Panc1 (cell line): ENCODE results near the gene ATP6V1C2. TPM values are rescaled to one million over a fixed set of nuclear protein-coding genes. Genes with fewer than 3 reads are reported as not detected.

Experiments used
- ATAC-seq: fragments of 200-7000 bp; cut with Tn5 transposase; 2 replicates; pipeline ENCODE4 v1.9.1; 2020; ENCODE audit warnings: mild to moderate bottlenecking, moderate library complexity
- BruUV-seq: library from RNA; stranded (reverse); fragments of 400-500 nt; replicated peaks from 2 replicates; lab custom pipeline; 2021; lab: Mats Ljungman, UMichigan
- CTCF ChIA-PET: fragments of 300-600 bp; sonication (Branson Sonifier 250); formaldehyde crosslinking; loops from one replicate; lab custom pipeline; 2022; ENCODE audit warnings: antibody characterized with exemption; lab: Charles Lee
- POLR2A ChIA-PET: fragments of 300-600 bp; sonication (Branson Sonifier 250); formaldehyde crosslinking; loops from one replicate; lab custom pipeline; 2022; ENCODE audit warnings: antibody characterized with exemption; lab: Charles Lee
- DNase-seq: peaks from one replicate; pipeline ENCODE4 v3.0.0-alpha.2; 2010; ENCODE audit warnings: low read depth, low spot score
- H3K27ac ChIP-seq: 2 replicates; pipeline ENCODE4 v1.5.1; 2011; ENCODE audit warnings: mild to moderate bottlenecking, low read length, inconsistent platforms
- H3K27me3 ChIP-seq: fragments of 200-500 bp; sonication (Bioruptor generic); 2 replicates; pipeline ENCODE4 v1.6.0; 2014; ENCODE audit warnings: low read length, inconsistent platforms; ENCODE audit not compliant: control insufficient read depth, insufficient read depth
- H3K36me3 ChIP-seq: fragments of 200-500 bp; sonication (Bioruptor generic); 2 replicates; pipeline ENCODE4 v1.5.1; 2014; ENCODE audit warnings: inconsistent platforms, mild to moderate bottlenecking, low read length, moderate library complexity; ENCODE audit not compliant: control insufficient read depth, insufficient read depth
- H3K4me1 ChIP-seq: 2 replicates; pipeline ENCODE4 v1.5.1; 2011; ENCODE audit warnings: inconsistent platforms, mild to moderate bottlenecking, low read length, moderate library complexity; ENCODE audit not compliant: control insufficient read depth, insufficient read depth
- H3K4me3 ChIP-seq, 2 experiments: 2 replicates each; pipeline ENCODE4 v1.5.1; 2011 to 2012; ENCODE audit warnings: low read depth in 2 of 2, low read length in 2 of 2, mild to moderate bottlenecking in 2 of 2, inconsistent platforms in 1 of 2, moderate library complexity in 1 of 2
- H3K9me3 ChIP-seq: fragments of 200-500 bp; sonication (Bioruptor generic); 2 replicates; pipeline ENCODE4 v1.5.1; 2014; ENCODE audit warnings: low read depth, mild to moderate bottlenecking, inconsistent platforms, low read length, moderate library complexity; ENCODE audit not compliant: control insufficient read depth, insufficient read depth
- CTCF ChIP-seq: fragments of 450-650 bp; IDR thresholded peaks from 2 replicates; pipeline ENCODE4 v1.5.1; 2017; ENCODE audit warnings: mild to moderate bottlenecking
- POLR2AphosphoS5 ChIP-seq: IDR thresholded peaks from 2 replicates; pipeline ENCODE4 v1.6.1; 2012; ENCODE audit warnings: mild to moderate bottlenecking, low read depth, low read length, moderate library complexity
- SIN3A ChIP-seq: IDR thresholded peaks from 2 replicates; pipeline ENCODE4 v1.6.1; 2012; ENCODE audit warnings: low read depth, mild to moderate bottlenecking, low read length, moderate library complexity, borderline replicate concordance; ENCODE audit not compliant: insufficient read depth
- TCF7L2 ChIP-seq: IDR thresholded peaks from 2 replicates; pipeline ENCODE4 v1.6.1; 2011; ENCODE audit warnings: mild to moderate bottlenecking, low read depth, low read length, inconsistent platforms
- in situ Hi-C: cut with HindIII; loops from 2 replicates; pipeline ENCODE4 v1.10.0; 2016; ENCODE audit warnings: low sequenced_read_pairs, low pct_unique_long_range_greater_than_20kb
- intact Hi-C: fragments of 100-400 bp; cut with micrococcal nuclease; formaldehyde crosslinking; loops from one replicate; pipeline ENCODE4 v1.10.0; 2022; ENCODE audit not compliant: unreplicated experiment
- total RNA-seq: library from RNA; stranded (reverse); gene quantifications from one replicate; pipeline ENCODE4 v1.2.1, GENCODE V29; 2021; ENCODE audit not compliant: unreplicated experiment
- TF ChIP-seq, protein P1 (sequence below), 2 experiments: IDR thresholded peaks; 2 replicates each; pipeline ENCODE4 v1.6.1; 2011 to 2012; ENCODE audit warnings: low read depth in 2 of 2, control low read depth in 1 of 2, low read length in 1 of 2, mild to moderate bottlenecking in 1 of 2, moderate library complexity in 1 of 2; ENCODE audit not compliant: insufficient read depth in 1 of 2

The ATP6V1C2 gene
- total RNA-seq, 1 experiment from 2014 or later: 0.54 TPM

- no peak for DNase-seq
- no peaks in the 10 kb centered on the region for H3K36me3 ChIP-seq
- H3K9me3 ChIP-seq: no peaks in the 10 kb centered on the region
- ATAC-seq: no peak
- H3K27ac ChIP-seq: no peak overlapping the region
- no peaks in the 10 kb centered on the region for H3K27me3 ChIP-seq
- TF ChIP-seq SIN3A (no peak), CTCF (no peak), POLR2AphosphoS5 (no peak), TCF7L2 (no peak)
- TF ChIP-seq, protein P1, sequence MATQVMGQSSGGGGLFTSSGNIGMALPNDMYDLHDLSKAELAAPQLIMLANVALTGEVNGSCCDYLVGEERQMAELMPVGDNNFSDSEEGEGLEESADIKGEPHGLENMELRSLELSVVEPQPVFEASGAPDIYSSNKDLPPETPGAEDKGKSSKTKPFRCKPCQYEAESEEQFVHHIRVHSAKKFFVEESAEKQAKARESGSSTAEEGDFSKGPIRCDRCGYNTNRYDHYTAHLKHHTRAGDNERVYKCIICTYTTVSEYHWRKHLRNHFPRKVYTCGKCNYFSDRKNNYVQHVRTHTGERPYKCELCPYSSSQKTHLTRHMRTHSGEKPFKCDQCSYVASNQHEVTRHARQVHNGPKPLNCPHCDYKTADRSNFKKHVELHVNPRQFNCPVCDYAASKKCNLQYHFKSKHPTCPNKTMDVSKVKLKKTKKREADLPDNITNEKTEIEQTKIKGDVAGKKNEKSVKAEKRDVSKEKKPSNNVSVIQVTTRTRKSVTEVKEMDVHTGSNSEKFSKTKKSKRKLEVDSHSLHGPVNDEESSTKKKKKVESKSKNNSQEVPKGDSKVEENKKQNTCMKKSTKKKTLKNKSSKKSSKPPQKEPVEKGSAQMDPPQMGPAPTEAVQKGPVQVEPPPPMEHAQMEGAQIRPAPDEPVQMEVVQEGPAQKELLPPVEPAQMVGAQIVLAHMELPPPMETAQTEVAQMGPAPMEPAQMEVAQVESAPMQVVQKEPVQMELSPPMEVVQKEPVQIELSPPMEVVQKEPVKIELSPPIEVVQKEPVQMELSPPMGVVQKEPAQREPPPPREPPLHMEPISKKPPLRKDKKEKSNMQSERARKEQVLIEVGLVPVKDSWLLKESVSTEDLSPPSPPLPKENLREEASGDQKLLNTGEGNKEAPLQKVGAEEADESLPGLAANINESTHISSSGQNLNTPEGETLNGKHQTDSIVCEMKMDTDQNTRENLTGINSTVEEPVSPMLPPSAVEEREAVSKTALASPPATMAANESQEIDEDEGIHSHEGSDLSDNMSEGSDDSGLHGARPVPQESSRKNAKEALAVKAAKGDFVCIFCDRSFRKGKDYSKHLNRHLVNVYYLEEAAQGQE (IDR thresholded peaks at IDR 0.05; ENCODE audit: insufficient read depth in 1 of 2, low read depth in 2 of 2, low read length in 1 of 2): no peak
- POLR2A ChIA-PET: interaction anchor here (0.7 kb wide), 1 partner anchor 225 kb away, joined by 14 read pairs; no protein-coding TSS in a partner anchor
- intact Hi-C loops: loop anchor here (5.0 kb wide), 1 partner anchor 71 kb away; no protein-coding TSS in a partner anchor
- H3K4me1 ChIP-seq: no peaks in the 10 kb centered on the region; the same call in 1 of the 2 replicates
- H3K4me3 ChIP-seq: no peak overlapping the region
- in situ Hi-C loops: no loop called here
- CTCF ChIA-PET: interaction anchor here (1.7 kb wide), 1 partner anchor 14 kb away, joined by 5 read pairs; no protein-coding TSS in a partner anchor
- BruUV-seq: no TSS peak
Observed at GRCh38 chr2:10831400-10831985, 110.1 kb downstream of the ATP6V1C2 start.

GRCh38 chr2:10832203-10832936, 110.9 kb downstream of the ATP6V1C2 start:
- no peaks in the 10 kb centered on the region for H3K36me3 ChIP-seq
- DNase-seq (peak; percentile 60), ATAC-seq (peak; percentile 88)
- in situ Hi-C loops (no loop called here), intact Hi-C loops (loop anchor here (1.0 to 5.0 kb wide), 2 partner anchors 70 to 292 kb away; no protein-coding TSS in a partner anchor)
- H3K4me3 ChIP-seq: no peak overlapping the region
- no peaks in the 10 kb centered on the region for H3K27me3 ChIP-seq
- POLR2A ChIA-PET: no interaction called here
- no peaks in the 10 kb centered on the region; the same call in 1 of the 2 replicates for H3K4me1 ChIP-seq
- no TSS peak for BruUV-seq
- TF ChIP-seq TCF7L2: no peak
- peak; percentile 98 for TF ChIP-seq CTCF
- H3K27ac ChIP-seq: no peak overlapping the region
- H3K9me3 ChIP-seq: no peaks in the 10 kb centered on the region
- CTCF ChIA-PET: interaction anchor here (0.6 to 1.7 kb wide), 14 partner anchors 9 to 752 kb away, joined by 3 to 17 read pairs (median 5); no protein-coding TSS in a partner anchor
